ENCODE data around the gene TCHP. TPM values are rescaled to one million over a fixed set of nuclear protein-coding genes. Genes with fewer than 3 reads are reported as not detected.

Gene TCHP, protein sequence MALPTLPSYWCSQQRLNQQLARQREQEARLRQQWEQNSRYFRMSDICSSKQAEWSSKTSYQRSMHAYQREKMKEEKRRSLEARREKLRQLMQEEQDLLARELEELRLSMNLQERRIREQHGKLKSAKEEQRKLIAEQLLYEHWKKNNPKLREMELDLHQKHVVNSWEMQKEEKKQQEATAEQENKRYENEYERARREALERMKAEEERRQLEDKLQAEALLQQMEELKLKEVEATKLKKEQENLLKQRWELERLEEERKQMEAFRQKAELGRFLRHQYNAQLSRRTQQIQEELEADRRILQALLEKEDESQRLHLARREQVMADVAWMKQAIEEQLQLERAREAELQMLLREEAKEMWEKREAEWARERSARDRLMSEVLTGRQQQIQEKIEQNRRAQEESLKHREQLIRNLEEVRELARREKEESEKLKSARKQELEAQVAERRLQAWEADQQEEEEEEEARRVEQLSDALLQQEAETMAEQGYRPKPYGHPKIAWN
- 8.4 and 8.8 TPM in 2 replicates for total RNA-seq

DNA sequence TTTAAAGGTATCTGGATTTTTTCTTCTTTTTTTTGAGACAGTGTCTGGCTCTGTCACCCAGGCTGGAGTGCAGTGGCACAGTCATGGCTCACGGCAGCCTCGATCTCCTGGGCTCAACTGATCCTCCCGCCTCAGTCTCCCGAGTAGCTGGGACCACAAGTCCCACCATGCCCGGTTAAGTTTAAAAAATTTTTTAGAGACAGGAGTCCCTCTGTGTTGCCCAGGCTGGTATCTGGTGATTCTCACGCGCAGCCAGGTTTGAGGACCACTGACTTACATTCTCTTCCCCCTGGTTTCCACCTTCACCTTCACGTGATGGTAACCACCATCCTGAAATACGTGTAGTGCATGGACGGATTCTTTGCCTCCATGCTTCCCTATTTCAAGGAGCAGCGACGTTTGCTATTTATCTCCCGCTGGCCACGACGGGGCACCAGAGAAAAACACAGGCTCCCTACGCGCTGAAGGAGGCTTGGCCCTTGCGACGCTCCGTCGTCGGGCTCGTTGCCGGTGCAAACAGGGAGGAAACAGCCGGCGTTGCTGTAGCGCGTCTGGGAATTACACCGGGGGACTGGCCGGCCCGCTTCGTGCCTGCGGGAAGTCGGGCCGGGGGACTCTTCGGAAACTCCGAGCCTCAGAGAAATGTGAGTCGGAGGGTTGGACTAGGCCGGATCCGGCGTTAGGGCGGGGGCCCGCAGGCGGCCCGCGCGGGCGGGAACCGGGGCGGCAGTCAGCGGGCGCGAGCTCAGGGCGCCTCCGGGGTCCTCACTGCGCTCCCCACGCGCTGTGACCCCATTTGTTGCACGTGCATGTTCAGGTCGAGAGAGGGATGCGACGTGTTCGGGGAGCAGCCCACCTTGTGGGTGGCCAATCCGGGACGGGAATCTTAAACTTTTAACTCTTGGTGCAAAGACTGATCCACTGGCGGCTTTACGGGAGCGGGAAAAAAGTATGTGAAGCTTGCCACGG lies at the start of gene TCHP:
TCHP (plus strand) TSS at position 492 of the 969 bp plus-strand sequence. CDS start 2,753 bp downstream, outside the sequence.

DNA sequence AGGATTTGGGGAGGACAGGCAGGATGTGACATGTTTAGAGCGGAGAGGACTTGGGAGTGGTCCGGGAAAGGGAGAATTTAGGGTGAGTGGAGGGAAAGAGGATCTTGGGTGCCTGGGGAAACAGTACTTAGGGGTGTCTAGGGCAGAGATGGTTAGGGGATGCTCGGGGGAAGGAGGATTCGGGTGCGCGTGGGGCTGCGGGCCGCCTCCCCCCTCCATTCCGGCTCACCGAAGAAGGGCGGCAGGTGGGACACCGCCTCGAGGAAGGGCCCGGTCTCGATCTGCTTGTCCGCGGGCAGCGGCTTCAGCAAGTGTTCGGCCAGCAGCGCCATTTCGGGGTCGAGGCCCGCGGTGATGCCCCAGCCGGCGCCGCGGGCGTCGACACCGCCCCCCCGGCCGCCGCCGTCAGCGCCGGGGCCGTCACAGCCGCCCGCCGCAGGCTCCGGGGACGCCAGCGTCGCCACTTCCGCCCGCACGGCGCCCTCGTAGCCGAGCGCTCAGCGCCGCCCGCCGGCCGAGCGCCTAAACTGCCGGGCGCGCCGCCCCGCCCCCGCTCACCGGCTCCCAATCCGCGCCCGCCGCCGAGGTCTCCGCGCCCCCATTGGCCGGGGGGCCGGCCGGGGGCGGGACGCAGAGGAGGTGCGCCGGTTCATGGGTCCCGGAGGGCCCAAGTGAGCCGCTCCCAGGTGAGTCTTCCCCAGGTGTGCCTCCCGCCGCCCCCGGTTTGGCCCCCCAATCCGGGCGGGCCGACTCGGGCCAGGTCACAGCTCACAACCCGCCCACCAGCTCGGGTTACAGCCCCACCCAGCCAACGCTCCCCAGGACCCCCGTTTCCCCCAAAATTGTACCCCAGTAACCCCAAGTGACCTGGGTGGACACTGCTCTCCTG lies 19.8 kb upstream of the TCHP start, which contains the start of gene GLTP:
GLTP (minus strand) TSS at position 499 of the 889 bp plus-strand sequence; CDS start at position 332, 167 bp downstream.

Other genes with a start within 250 kb of the TCHP start
- under 0.01 and 0.09 TPM in 2 replicates for gene FAM222A, start 186.4 kb upstream of the TCHP start, total RNA-seq
- 1.6 and 2.6 TPM in 2 replicates for gene TRPV4, start 66.9 kb upstream of the TCHP start, total RNA-seq
- 51.2 and 58.2 TPM in 2 replicates for gene GLTP, start 19.7 kb upstream of the TCHP start, total RNA-seq
- 27.7 and 35.8 TPM in 2 replicates for gene GIT2, start 96.1 kb downstream of the TCHP start, total RNA-seq
- 81.1 TPM in 2 replicates for gene ANKRD13A, start 99.2 kb downstream of the TCHP start, total RNA-seq
- 9.8 and 13.2 TPM in 2 replicates for gene C12orf76, start 148.2 kb downstream of the TCHP start, total RNA-seq
- 28.3 and 34.3 TPM in 2 replicates for gene IFT81, start 224.1 kb downstream of the TCHP start, total RNA-seq